GM21515 (cell line): ENCODE results near the gene LPIN3.

Source experiments
- ATAC-seq: cut with Tn5 transposase; IDR thresholded peaks from one replicate; pipeline ENCODE4 v1.9.1; 2021; ENCODE audit not compliant: unreplicated experiment

The LPIN3 gene

GRCh38 chr20:41349266-41349665 is 8.6 kb downstream of the LPIN3 start:
- ATAC-seq: no peak

- ATAC-seq: no peak
Observed at GRCh38 chr20:41349943-41350342, 9.3 kb downstream of the LPIN3 start.

- ATAC-seq: no peak
Observed at GRCh38 chr20:41350408-41350962, 9.9 kb downstream of the LPIN3 start.

GRCh38 chr20:41352106-41352505 is 11.5 kb downstream of the LPIN3 start:
- ATAC-seq: no peak

GRCh38 chr20:41352666-41353065 is 12.0 kb downstream of the LPIN3 start:
- ATAC-seq: no peak

- no peak for ATAC-seq
Observed at GRCh38 chr20:41353530-41353929, 12.9 kb downstream of the LPIN3 start.

GRCh38 chr20:41355192-41355591 is 14.6 kb downstream of the LPIN3 start:
- no peak for ATAC-seq

- no peak for ATAC-seq
Observed at GRCh38 chr20:41355598-41356203, 15.1 kb downstream of the LPIN3 start.

GRCh38 chr20:41356951-41357350 is 16.3 kb downstream of the LPIN3 start:
- ATAC-seq: no peak

- ATAC-seq: no peak
Observed at GRCh38 chr20:41357424-41358163, 17.0 kb downstream of the LPIN3 start.

- no peak for ATAC-seq
Observed at GRCh38 chr20:41358230-41358629, 17.6 kb downstream of the LPIN3 start.

- ATAC-seq: no peak
Observed at GRCh38 chr20:41358717-41359116, 18.1 kb downstream of the LPIN3 start.

- ATAC-seq: no peak
Observed at GRCh38 chr20:41359541-41360011, 19.0 kb downstream of the LPIN3 start.

- no peak for ATAC-seq
Observed at GRCh38 chr20:41360831-41361756, 20.5 kb downstream of the LPIN3 start.

- no peak for ATAC-seq
Observed at GRCh38 chr20:41361757-41362747, 21.4 kb downstream of the LPIN3 start.

- ATAC-seq: no peak
Observed at GRCh38 chr20:41362748-41363140, 22.1 kb downstream of the LPIN3 start.

- ATAC-seq: no peak
Observed at GRCh38 chr20:41363601-41364000, 23.0 kb downstream of the LPIN3 start.

GRCh38 chr20:41364236-41364855 is 23.7 kb downstream of the LPIN3 start:
- ATAC-seq: no peak

- no peak for ATAC-seq
Observed at GRCh38 chr20:41364967-41365765, 24.5 kb downstream of the LPIN3 start.
